ENCODE data around the gene LRRC1. TPM values are rescaled to one million over a fixed set of nuclear protein-coding genes. Genes with fewer than 3 reads are reported as not detected.

The LRRC1 gene
- total RNA-seq, 1 experiment from 2014 or later = 18.1 TPM

GRCh38 chr6:53860511-53860910 is 65.7 kb downstream of the LRRC1 start:
- Histone ChIP-seq H3K9me2 (replicated peaks; ENCODE audit: low read length) (no peaks in the 10 kb centered on the region), H3F3A (ENCODE audit: low read length, unreplicated experiment) (no peaks in the 10 kb centered on the region), H4K20me1 (ENCODE audit: low read length) (no peaks in the 10 kb centered on the region), H3K4me3 (ENCODE audit: low read length) (no peak overlapping the region), H3K9ac (ENCODE audit: low read length) (no peak overlapping the region), H3K36me3 (ENCODE audit: low read depth, low read length) (no peaks in the 10 kb centered on the region), H3K4me1 (ENCODE audit: insufficient read depth, low read length) (peaks cover 7% of the 10 kb centered on the region; the same call in 1 of the 2 replicates), H3K9me3 (ENCODE audit: low read length) (no peaks in the 10 kb centered on the region), H3K4me2 (ENCODE audit: low read length) (no peak overlapping the region), H3K79me2 (ENCODE audit: low read length) (no peaks in the 10 kb centered on the region), H3K27me3 (ENCODE audit: low read length) (no peaks in the 10 kb centered on the region), H2AFZ (ENCODE audit: low read length) (no peak overlapping the region), H3K27ac (ENCODE audit: low read length) (no peak overlapping the region)
- ChIA-PET CTCF (no interaction called here), POLR2A (ENCODE audit: unreplicated experiment) (no interaction called here)
- ATAC-seq (no peak), DNase-seq (no peak)
- intact Hi-C loops (cut with micrococcal nuclease) = no loop called here
- TF ChIP-seq EZH2 (IDR thresholded peaks at IDR 0.05; ENCODE audit: low read length, unreplicated experiment) = no peak
- no peak for TF ChIP-seq EZH2phosphoT487 (IDR thresholded peaks at IDR 0.05; ENCODE audit: borderline replicate concordance, low read length)
- no peak for TF ChIP-seq CTCF (conservative IDR thresholded peaks at IDR 0.05; ENCODE audit: low read depth, low read length)
- no TSS peak for BruUV-seq (replicated peaks)

- no peaks in the 10 kb centered on the region for H3K9me2 ChIP-seq (replicated peaks; ENCODE audit: low read length)
- H3K4me3 ChIP-seq (ENCODE audit: low read length) = no peak overlapping the region
- ChIA-PET CTCF (no interaction called here), POLR2A (ENCODE audit: unreplicated experiment) (no interaction called here)
- intact Hi-C loops (cut with micrococcal nuclease) = no loop called here
- no peak overlapping the region for H2AFZ ChIP-seq (ENCODE audit: low read length)
- H3K4me1 ChIP-seq (ENCODE audit: insufficient read depth, low read length) = peaks cover 7% of the 10 kb centered on the region; the same call in 1 of the 2 replicates
- H4K20me1 ChIP-seq (ENCODE audit: low read length) = no peaks in the 10 kb centered on the region
- H3K9me3 ChIP-seq (ENCODE audit: low read length) = no peaks in the 10 kb centered on the region
- no peaks in the 10 kb centered on the region for H3K27me3 ChIP-seq (ENCODE audit: low read length)
- no peaks in the 10 kb centered on the region for H3K36me3 ChIP-seq (ENCODE audit: low read depth, low read length)
- no peak overlapping the region for H3K27ac ChIP-seq (ENCODE audit: low read length)
- H3K79me2 ChIP-seq (ENCODE audit: low read length) = no peaks in the 10 kb centered on the region
- H3K4me2 ChIP-seq (ENCODE audit: low read length) = no peak overlapping the region
- TF ChIP-seq CTCF (conservative IDR thresholded peaks at IDR 0.05; ENCODE audit: low read depth, low read length) (no peak), EZH2 (IDR thresholded peaks at IDR 0.05; ENCODE audit: low read length, unreplicated experiment) (no peak), EZH2phosphoT487 (IDR thresholded peaks at IDR 0.05; ENCODE audit: borderline replicate concordance, low read length) (no peak)
- BruUV-seq (replicated peaks) = no TSS peak
- no peak overlapping the region for H3K9ac ChIP-seq (ENCODE audit: low read length)
- no peak for ATAC-seq
- DNase-seq = peak; percentile 16
- H3F3A ChIP-seq (ENCODE audit: low read length, unreplicated experiment) = no peaks in the 10 kb centered on the region
Measured at GRCh38 chr6:53861518-53861917, 66.7 kb downstream of the LRRC1 start.

GRCh38 chr6:53862662-53863462 is 68.1 kb downstream of the LRRC1 start:
- H2AFZ ChIP-seq (ENCODE audit: low read length) = no peak overlapping the region
- no peak overlapping the region for H3K27ac ChIP-seq (ENCODE audit: low read length)
- CTCF ChIA-PET = no interaction called here

More at GRCh38 chr6:53862662-53863462, 68.1 kb downstream of the LRRC1 start:
- H3K9ac ChIP-seq (ENCODE audit: low read length) = no peak overlapping the region
- no peaks in the 10 kb centered on the region for H3K9me3 ChIP-seq (ENCODE audit: low read length)
- H4K20me1 ChIP-seq (ENCODE audit: low read length) = no peaks in the 10 kb centered on the region
- no peaks in the 10 kb centered on the region for H3K36me3 ChIP-seq (ENCODE audit: low read depth, low read length)
- no peak overlapping the region for H3K4me3 ChIP-seq (ENCODE audit: low read length)
- H3K4me1 ChIP-seq (ENCODE audit: insufficient read depth, low read length) = peaks cover 7% of the 10 kb centered on the region; the same call in 1 of the 2 replicates
- H3K79me2 ChIP-seq (ENCODE audit: low read length) = no peaks in the 10 kb centered on the region
- POLR2A ChIA-PET (ENCODE audit: unreplicated experiment) = no interaction called here
- TF ChIP-seq EZH2 (IDR thresholded peaks at IDR 0.05; ENCODE audit: low read length, unreplicated experiment) (no peak), CTCF (conservative IDR thresholded peaks at IDR 0.05; ENCODE audit: low read depth, low read length) (no peak), EZH2phosphoT487 (IDR thresholded peaks at IDR 0.05; ENCODE audit: borderline replicate concordance, low read length) (no peak)
- no peak overlapping the region for H3K4me2 ChIP-seq (ENCODE audit: low read length)
- no TSS peak for BruUV-seq (replicated peaks)
- ATAC-seq = no peak
- no peaks in the 10 kb centered on the region for H3F3A ChIP-seq (ENCODE audit: low read length, unreplicated experiment)
- H3K27me3 ChIP-seq (ENCODE audit: low read length) = no peaks in the 10 kb centered on the region
- intact Hi-C loops (cut with micrococcal nuclease) = no loop called here
- no peaks in the 10 kb centered on the region for H3K9me2 ChIP-seq (replicated peaks; ENCODE audit: low read length)
- DNase-seq = peak; percentile 27

Measured in PC-3 (cell line).